CD14-positive monocyte (primary cell): ENCODE measurements around the gene ZNF831. TPM values are rescaled to one million over a fixed set of nuclear protein-coding genes. Genes with fewer than 3 reads are reported as not detected.

ENCODE experiments used
- DNase-seq, 3 donors: peaks; one replicate each; pipeline ENCODE4 v3.0.0-alpha.2; 2011 to 2022
- H2AFZ ChIP-seq: 2 replicates; pipeline ENCODE4 v1.6.0; 2012; ENCODE audit warnings: mild to moderate bottlenecking, low read depth, low read length, inconsistent platforms; ENCODE audit not compliant: insufficient read depth, poor library complexity, severe bottlenecking
- H3K27ac ChIP-seq, 2 donors: 1 replicate in 1 of 2; 2 replicates in 1 of 2; pipeline ENCODE4 v1.5.1; 2012 to 2013; ENCODE audit warnings: low read length in 2 of 2, control low read depth in 1 of 2, inconsistent platforms in 1 of 2, low read depth in 1 of 2, mild to moderate bottlenecking in 1 of 2
- H3K27me3 ChIP-seq, 2 donors: one replicate each; pipeline versions ENCODE4 v1.6.0 to v1.6.1; 2011 to 2013; ENCODE audit warnings: low read length in 2 of 2; ENCODE audit not compliant: control insufficient read depth in 2 of 2, insufficient read depth in 2 of 2
- H3K36me3 ChIP-seq, 2 donors: replicated peaks in 1 of 2; 1 replicate in 1 of 2; 2 replicates in 1 of 2; pipeline versions ENCODE4 v1.5.1 to v1.6.1; 2012 to 2013; ENCODE audit warnings: low read length in 2 of 2, control low read depth in 1 of 2, inconsistent platforms in 1 of 2, mild to moderate bottlenecking in 1 of 2; ENCODE audit not compliant: insufficient read depth in 2 of 2, control insufficient read depth in 1 of 2
- H3K4me1 ChIP-seq, 2 donors: 1 replicate in 1 of 2; 2 replicates in 1 of 2; pipeline versions ENCODE4 v1.5.1 to v1.6.1; 2012 to 2013; ENCODE audit warnings: low read length in 2 of 2, control low read depth in 1 of 2, inconsistent platforms in 1 of 2, mild to moderate bottlenecking in 1 of 2, moderate library complexity in 1 of 2; ENCODE audit not compliant: insufficient read depth in 2 of 2, control insufficient read depth in 1 of 2
- H3K4me2 ChIP-seq: replicated peaks from 2 replicates; pipeline ENCODE3; 2012; ENCODE audit warnings: low read length, moderate library complexity, mild to moderate bottlenecking; ENCODE audit not compliant: poor library complexity, severe bottlenecking; ENCODE audit errors: extremely low read depth
- H3K4me3 ChIP-seq, 3 experiments: fragments of 200-600 bp in 1 of 3; sonication (generic) in 1 of 3; replicated peaks in 1 of 3; 1 replicate in 2 of 3; 2 replicates in 1 of 3; pipeline ENCODE4 v1.5.1; 2011 to 2013; ENCODE audit warnings: low read length in 3 of 3, mild to moderate bottlenecking in 3 of 3, control low read depth in 2 of 3, low read depth in 2 of 3, inconsistent platforms in 1 of 3, moderate library complexity in 1 of 3
- H3K79me2 ChIP-seq: 2 replicates; pipeline ENCODE4 v1.6.0; 2012; ENCODE audit warnings: mild to moderate bottlenecking, control low read depth, inconsistent platforms, low read length, moderate library complexity; ENCODE audit not compliant: insufficient read depth
- H3K9ac ChIP-seq: 2 replicates; pipeline ENCODE4 v1.6.0; 2017; ENCODE audit warnings: low read length, mild to moderate bottlenecking; ENCODE audit not compliant: insufficient read depth, poor library complexity, severe bottlenecking
- H3K9me3 ChIP-seq, 2 donors: replicated peaks in 1 of 2; 1 replicate in 1 of 2; 2 replicates in 1 of 2; pipeline versions ENCODE4 v1.5.1 to v1.6.1; 2012 to 2013; ENCODE audit warnings: low read length in 2 of 2, control low read depth in 1 of 2; ENCODE audit not compliant: control insufficient read depth in 1 of 2, insufficient read depth in 1 of 2
- H4K20me1 ChIP-seq: 2 replicates; pipeline ENCODE4 v1.6.0; 2012; ENCODE audit warnings: mild to moderate bottlenecking, low read length, control low read depth, moderate library complexity; ENCODE audit not compliant: insufficient read depth
- H3K27ac Mint-ChIP-seq, 7 donors: one replicate each; pipeline ENCODE4 v1.8.0; 2020; ENCODE audit warnings: mild to moderate bottlenecking in 7 of 7, mixed read lengths in 7 of 7, moderate library complexity in 6 of 7, inconsistent platforms in 2 of 7
- H3K27me3 Mint-ChIP-seq, 3 donors: one replicate each; pipeline ENCODE4 v1.8.0; 2021 to 2022; ENCODE audit warnings: low read depth in 3 of 3, mild to moderate bottlenecking in 3 of 3, mixed read lengths in 3 of 3, moderate library complexity in 3 of 3, inconsistent platforms in 1 of 3
- H3K36me3 Mint-ChIP-seq, 2 donors: one replicate each; pipeline ENCODE4 v1.8.0; 2020; ENCODE audit warnings: mixed read lengths in 2 of 2, inconsistent platforms in 1 of 2, mild to moderate bottlenecking in 1 of 2
- H3K4me1 Mint-ChIP-seq: one replicate; pipeline ENCODE4 v1.8.0; 2020; ENCODE audit warnings: mild to moderate bottlenecking, mixed read lengths
- H3K4me3 Mint-ChIP-seq, 2 donors: one replicate each; pipeline ENCODE4 v1.8.0; 2020; ENCODE audit warnings: mild to moderate bottlenecking in 2 of 2, mixed read lengths in 2 of 2, moderate library complexity in 1 of 2
- H3K9me3 Mint-ChIP-seq, 7 donors: one replicate each; pipeline ENCODE4 v1.8.0; 2020 to 2022; ENCODE audit warnings: mixed read lengths in 7 of 7, mild to moderate bottlenecking in 6 of 7, moderate library complexity in 6 of 7, inconsistent platforms in 2 of 7
- CTCF ChIP-seq: fragments of 200-600 bp; IDR thresholded peaks from one replicate; pipeline ENCODE4 v1.8.0; 2022; ENCODE audit warnings: antibody characterized with exemption, mild to moderate bottlenecking
- WGBS: methylation state at CpG from one replicate; pipeline ENCODE4 v1.1.5; 2013; ENCODE audit warnings: missing lambda C conversion rate; ENCODE audit not compliant: insufficient coverage; 5-methylcytosine and 5-hydroxymethylcytosine counted together
- intact Hi-C, 2 donors: fragments of 100-400 bp; cut with micrococcal nuclease; formaldehyde crosslinking; loops; one replicate each; pipeline versions ENCODE4 v1.15.0 to v1.15.1; 2023
- polyA plus RNA-seq, 3 donors: library from polyadenylated mRNA; depleted of rRNA in 1 of 3; unstranded in 2 of 3; stranded (reverse) in 1 of 3; fragments of 300-500 nt in 2 of 3; fragments of >200 nt in 1 of 3; fragmentation: Illumina TruSeq in 2 of 3; gene quantifications; 1 replicate in 2 of 3; 2 replicates in 1 of 3; pipeline ENCODE4 v1.2.3, GENCODE V29; 2012 to 2021

Gene ZNF831
- polyA plus RNA-seq, 3 donors: 0.03 to 0.09 TPM; not detected in 1

DNA sequence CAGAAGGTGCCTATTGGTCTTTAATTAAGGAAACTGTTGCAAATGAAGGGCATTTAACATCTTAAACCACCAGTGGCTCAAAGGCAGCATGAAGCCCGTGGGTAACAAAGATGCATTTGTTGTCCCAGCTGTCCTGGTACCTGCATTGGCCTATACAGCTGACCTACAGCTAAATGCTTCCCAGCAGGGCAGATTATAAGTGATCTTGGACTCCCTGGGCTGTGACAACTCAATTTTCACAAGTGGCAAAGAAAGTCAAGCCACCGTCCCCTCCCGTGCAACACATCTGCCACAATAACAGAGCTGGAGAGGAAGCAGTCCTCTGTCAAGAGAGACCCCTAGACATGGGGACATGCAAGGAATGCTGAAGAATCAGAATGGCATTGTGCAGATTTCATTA lies 105.2 kb downstream of the ZNF831 start:
- no peaks in the 10 kb centered on the region for H3K9me3 ChIP-seq
- H3K4me1 Mint-ChIP-seq: no peaks in the 10 kb centered on the region
- TF ChIP-seq CTCF: no peak
- H3K27me3 Mint-ChIP-seq: peaks cover 3 to 7% (median 5%) of the 10 kb centered on the region in 3 donors
- no peak overlapping the region for H2AFZ ChIP-seq
- no peak for DNase-seq
- 86% methylated on average over 3 of the region's 3 CpGs for WGBS
- H3K4me3 Mint-ChIP-seq: no peak overlapping the region
- no peaks in the 10 kb centered on the region for H3K4me1 ChIP-seq
- no peak overlapping the region for H3K27ac Mint-ChIP-seq
- no peak overlapping the region for H3K4me3 ChIP-seq
- H3K9me3 Mint-ChIP-seq: peaks cover 0 to 3% (median 0%) of the 10 kb centered on the region in 7 donors
- peaks cover 14 to 29% of the 10 kb centered on the region in 2 donors for H3K27me3 ChIP-seq
- H3K36me3 Mint-ChIP-seq: no peaks in the 10 kb centered on the region
- H3K36me3 ChIP-seq: no peaks in the 10 kb centered on the region
- no peak overlapping the region for H3K27ac ChIP-seq
- intact Hi-C loops: no loop called here
- no peaks in the 10 kb centered on the region for H3K79me2 ChIP-seq
- H3K4me2 ChIP-seq: no peak overlapping the region
- H4K20me1 ChIP-seq: no peaks in the 10 kb centered on the region
- H3K9ac ChIP-seq: no peak overlapping the region

DNA sequence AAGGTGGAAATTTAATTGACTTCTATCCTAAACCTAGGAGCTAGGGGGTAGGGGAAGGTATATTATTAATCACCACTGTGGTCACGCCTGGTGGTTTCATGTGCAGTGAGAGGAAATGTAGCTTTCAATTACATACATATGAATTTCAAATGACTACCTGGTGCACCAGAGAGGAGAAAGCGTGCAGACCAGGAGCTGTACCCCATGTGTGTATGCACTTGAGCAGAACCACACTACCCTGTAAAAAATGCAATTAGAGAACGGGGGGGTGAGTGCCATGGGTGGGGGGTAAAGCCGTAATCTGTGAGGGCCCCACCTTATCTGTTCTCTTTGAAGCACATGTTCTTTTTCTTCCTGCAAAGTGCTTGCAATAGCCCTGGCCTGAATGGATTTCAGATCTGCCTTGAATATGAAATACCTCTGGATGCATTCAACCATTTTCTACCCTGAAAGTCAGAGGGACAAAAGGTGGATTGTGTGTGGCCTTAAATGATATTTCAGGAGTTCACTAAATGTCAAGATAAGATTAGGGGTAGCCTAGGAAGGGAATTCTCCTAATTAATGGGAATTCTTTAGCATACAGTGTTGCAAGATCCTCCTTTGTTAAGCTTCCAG lies 105.9 kb downstream of the ZNF831 start:
- H3K9me3 Mint-ChIP-seq: peaks cover 0 to 3% (median 0%) of the 10 kb centered on the region in 7 donors
- Histone ChIP-seq H3K4me1 (no peaks in the 10 kb centered on the region), H3K4me2 (no peak overlapping the region), H3K27me3 (peaks cover 14 to 28% of the 10 kb centered on the region in 2 donors), H3K9me3 (no peaks in the 10 kb centered on the region), H3K79me2 (no peaks in the 10 kb centered on the region), H3K36me3 (no peaks in the 10 kb centered on the region), H3K9ac (no peak overlapping the region), H3K4me3 (no peak overlapping the region), H4K20me1 (no peaks in the 10 kb centered on the region), H3K27ac (no peak overlapping the region), H2AFZ (no peak overlapping the region)
- no CpG with 5 or more reads among the region's 4 CpGs for WGBS
- H3K4me1 Mint-ChIP-seq: peaks cover 3% of the 10 kb centered on the region
- no peaks in the 10 kb centered on the region for H3K36me3 Mint-ChIP-seq
- no peak for TF ChIP-seq CTCF
- H3K4me3 Mint-ChIP-seq: no peak overlapping the region
- intact Hi-C loops: no loop called here
- DNase-seq: no peak
- H3K27me3 Mint-ChIP-seq: peaks cover 3 to 7% (median 5%) of the 10 kb centered on the region in 3 donors
- no peak overlapping the region for H3K27ac Mint-ChIP-seq
